22Rv1 (cell line): ENCODE measurements around the gene CNNM4.

Experiments
- H3K27ac ChIP-seq: fragments of 450-650 bp; 2 replicates; pipeline ENCODE4 v1.5.1; 2017
- CTCF ChIP-seq: fragments of 450-650 bp; IDR thresholded peaks from 2 replicates; pipeline ENCODE4 v1.5.1; 2017; ENCODE audit warnings: mild to moderate bottlenecking
- ZFX ChIP-seq: fragments of 450-650 bp; IDR thresholded peaks from 2 replicates; pipeline ENCODE4 v1.6.1; 2017; ENCODE audit warnings: antibody characterized with exemption, borderline replicate concordance

Gene CNNM4

GRCh38 chr2:96759548-96759947 is 1.2 kb upstream of the CNNM4 start:
- no peak for TF ChIP-seq ZFX
- no peak for TF ChIP-seq CTCF
- H3K27ac ChIP-seq, result peak overlapping the region; percentile 72

- no peak for TF ChIP-seq ZFX
- peak; percentile 83 for TF ChIP-seq CTCF
- peak overlapping the region; percentile 72 for H3K27ac ChIP-seq
These were observed 507 bp downstream of the CNNM4 start for GRCh38 chr2:96760986-96761832.

GRCh38 chr2:96762529-96763311 is 2.0 kb downstream of the CNNM4 start:
- H3K27ac ChIP-seq, result no peak overlapping the region
- no peak for TF ChIP-seq CTCF
- no peak for TF ChIP-seq ZFX

GRCh38 chr2:96763511-96764252 is 3.0 kb downstream of the CNNM4 start:
- no peak overlapping the region for H3K27ac ChIP-seq
- TF ChIP-seq CTCF (peak; percentile 43), ZFX (no peak)

GRCh38 chr2:96764253-96764637 is 3.5 kb downstream of the CNNM4 start:
- no peak overlapping the region for H3K27ac ChIP-seq

More at GRCh38 chr2:96764253-96764637, 3.5 kb downstream of the CNNM4 start:
- TF ChIP-seq ZFX (no peak), CTCF (no peak)
